Stimulated activated naive CD8-positive, alpha-beta T cell treated with anti-CD3 and anti-CD28 coated beads, Interleukin-15, amount 100 ng/mL, for 72 hours (primary cell): ENCODE results near the gene KRT38.

ENCODE experiments used
- ATAC-seq: fragments of 150-1000 bp; cut with Tn5 transposase; 2 replicates; pipeline ENCODE4 v1.10.0; 2021; ENCODE audit warnings: mild to moderate bottlenecking, moderate library complexity
- DNase-seq, 2 donors: peaks; one replicate each; pipeline ENCODE4 v3.0.0; 2021 to 2022
- H3K27ac Mint-ChIP-seq, 2 donors: one replicate each; pipeline ENCODE4 v1.8.0; 2022; ENCODE audit warnings: mild to moderate bottlenecking in 2 of 2, mixed read lengths in 2 of 2, moderate library complexity in 2 of 2
- H3K27me3 Mint-ChIP-seq: one replicate; pipeline ENCODE4 v1.8.0; 2022; ENCODE audit warnings: mixed read lengths
- H3K4me1 Mint-ChIP-seq: one replicate; pipeline ENCODE4 v1.8.0; 2022; ENCODE audit warnings: mild to moderate bottlenecking, mixed read lengths
- H3K4me3 Mint-ChIP-seq, 2 donors: one replicate each; pipeline ENCODE4 v1.8.0; 2022; ENCODE audit warnings: mild to moderate bottlenecking in 2 of 2, mixed read lengths in 2 of 2, moderate library complexity in 1 of 2
- H3K9me3 Mint-ChIP-seq, 2 donors: one replicate each; pipeline ENCODE4 v1.8.0; 2022; ENCODE audit warnings: mixed read lengths in 2 of 2

Gene KRT38

GRCh38 chr17:41418116-41418860 lies 22.5 kb downstream of the KRT38 start:
- Mint-ChIP-seq H3K4me1 (peaks cover 20% of the 10 kb centered on the region), H3K4me3 (no peak overlapping the region), H3K9me3 (no peaks in the 10 kb centered on the region), H3K27me3 (no peaks in the 10 kb centered on the region), H3K27ac (no peak overlapping the region)
- ATAC-seq (no peak), DNase-seq (no peak)

- Mint-ChIP-seq H3K4me3 (no peak overlapping the region), H3K27me3 (no peaks in the 10 kb centered on the region), H3K27ac (no peak overlapping the region), H3K4me1 (peaks cover 20% of the 10 kb centered on the region), H3K9me3 (no peaks in the 10 kb centered on the region)
- DNase-seq (no peak), ATAC-seq (peak; percentile 46)
These were observed 23.2 kb downstream of the KRT38 start for GRCh38 chr17:41417576-41418015.

GRCh38 chr17:41417127-41417526 lies 23.7 kb downstream of the KRT38 start:
- Mint-ChIP-seq H3K9me3 (no peaks in the 10 kb centered on the region), H3K27me3 (no peaks in the 10 kb centered on the region), H3K27ac (no peak overlapping the region), H3K4me1 (peaks cover 20% of the 10 kb centered on the region), H3K4me3 (no peak overlapping the region)
- no peak for DNase-seq
- ATAC-seq: no peak

- Mint-ChIP-seq H3K4me3 (no peak overlapping the region), H3K27ac (no peak overlapping the region), H3K9me3 (no peaks in the 10 kb centered on the region), H3K4me1 (peaks cover 20% of the 10 kb centered on the region), H3K27me3 (no peaks in the 10 kb centered on the region)
- no peak for ATAC-seq
- no peak for DNase-seq
These were observed 24.3 kb downstream of the KRT38 start for GRCh38 chr17:41416479-41416878.

- H3K4me3 Mint-ChIP-seq: no peak overlapping the region
- H3K4me1 Mint-ChIP-seq: peaks cover 20% of the 10 kb centered on the region
- DNase-seq: no peak
- no peaks in the 10 kb centered on the region for H3K9me3 Mint-ChIP-seq
- no peak overlapping the region for H3K27ac Mint-ChIP-seq
- H3K27me3 Mint-ChIP-seq: no peaks in the 10 kb centered on the region
- ATAC-seq: no peak
These were observed 24.9 kb downstream of the KRT38 start for GRCh38 chr17:41415833-41416335.

- Mint-ChIP-seq H3K27ac (no peak overlapping the region), H3K27me3 (no peaks in the 10 kb centered on the region)
- ATAC-seq: no peak
These were observed 25.4 kb downstream of the KRT38 start for GRCh38 chr17:41415411-41415810.

GRCh38 chr17:41413982-41414381 lies 26.8 kb downstream of the KRT38 start:
- no peaks in the 10 kb centered on the region for H3K9me3 Mint-ChIP-seq
- ATAC-seq (no peak), DNase-seq (no peak)
- H3K27me3 Mint-ChIP-seq: no peaks in the 10 kb centered on the region
- no peak overlapping the region for H3K27ac Mint-ChIP-seq
- H3K4me1 Mint-ChIP-seq: peaks cover 11% of the 10 kb centered on the region
- no peak overlapping the region for H3K4me3 Mint-ChIP-seq

More at GRCh38 chr17:41415411-41415810, 25.4 kb downstream of the KRT38 start:
- H3K4me3 Mint-ChIP-seq: no peak overlapping the region
- DNase-seq: no peak
- H3K9me3 Mint-ChIP-seq: no peaks in the 10 kb centered on the region
- H3K4me1 Mint-ChIP-seq: peaks cover 16% of the 10 kb centered on the region

- Mint-ChIP-seq H3K27me3 (no peaks in the 10 kb centered on the region), H3K9me3 (no peaks in the 10 kb centered on the region), H3K27ac (no peak overlapping the region), H3K4me1 (peaks cover 17% of the 10 kb centered on the region), H3K4me3 (no peak overlapping the region)
- DNase-seq (no peak), ATAC-seq (no peak)
These were observed 27.3 kb downstream of the KRT38 start for GRCh38 chr17:41413353-41413957.

GRCh38 chr17:41411072-41411840 lies 29.5 kb downstream of the KRT38 start:
- DNase-seq (no peak), ATAC-seq (no peak)
- Mint-ChIP-seq H3K4me1 (peaks cover 15% of the 10 kb centered on the region), H3K27me3 (no peaks in the 10 kb centered on the region), H3K27ac (no peak overlapping the region), H3K4me3 (no peak overlapping the region), H3K9me3 (no peaks in the 10 kb centered on the region)

GRCh38 chr17:41407226-41407625 lies 33.6 kb downstream of the KRT38 start:
- ATAC-seq: no peak
- H3K4me1 Mint-ChIP-seq: peaks cover 42% of the 10 kb centered on the region

GRCh38 chr17:41406205-41406604 lies 34.6 kb downstream of the KRT38 start:
- ATAC-seq: no peak
- no peak overlapping the region for H3K27ac Mint-ChIP-seq
- no peaks in the 10 kb centered on the region for H3K27me3 Mint-ChIP-seq
- DNase-seq: no peak
- H3K4me3 Mint-ChIP-seq: no peak overlapping the region
- no peaks in the 10 kb centered on the region for H3K9me3 Mint-ChIP-seq
- peaks cover 45% of the 10 kb centered on the region for H3K4me1 Mint-ChIP-seq

More at GRCh38 chr17:41407226-41407625, 33.6 kb downstream of the KRT38 start:
- Mint-ChIP-seq H3K27me3 (no peaks in the 10 kb centered on the region), H3K4me3 (no peak overlapping the region), H3K9me3 (no peaks in the 10 kb centered on the region), H3K27ac (no peak overlapping the region)
- DNase-seq: no peak

GRCh38 chr17:41404024-41404671 lies 36.6 kb downstream of the KRT38 start:
- H3K27ac Mint-ChIP-seq: peak overlapping the region in 1 of 2 donors; percentile 87
- H3K27me3 Mint-ChIP-seq: no peaks in the 10 kb centered on the region
- peak overlapping the region; percentile 48 to 71 for H3K4me3 Mint-ChIP-seq
- no peaks in the 10 kb centered on the region for H3K9me3 Mint-ChIP-seq
- H3K4me1 Mint-ChIP-seq: peaks cover 42% of the 10 kb centered on the region
- peak; percentile 95 for ATAC-seq
- DNase-seq: peak; percentile 52 to 65

GRCh38 chr17:41403404-41404023 lies 37.3 kb downstream of the KRT38 start:
- Mint-ChIP-seq H3K4me1 (peaks cover 36% of the 10 kb centered on the region), H3K27me3 (no peaks in the 10 kb centered on the region), H3K27ac (peak overlapping the region; percentile 57 to 87), H3K4me3 (peak overlapping the region; percentile 48 to 71), H3K9me3 (no peaks in the 10 kb centered on the region)
- DNase-seq: no peak
- ATAC-seq: no peak

GRCh38 chr17:41402161-41402560 lies 38.6 kb downstream of the KRT38 start:
- H3K27ac Mint-ChIP-seq: peak overlapping the region in 1 of 2 donors; percentile 69
- H3K27me3 Mint-ChIP-seq: no peaks in the 10 kb centered on the region
- H3K9me3 Mint-ChIP-seq: no peaks in the 10 kb centered on the region
- peaks cover 31% of the 10 kb centered on the region for H3K4me1 Mint-ChIP-seq
- ATAC-seq (no peak), DNase-seq (no peak)
- H3K4me3 Mint-ChIP-seq: peak overlapping the region; percentile 11 to 58
